HG03342 (cell line): ENCODE data around the gene CMKLR1.

ENCODE experiments used
- ATAC-seq: cut with Tn5 transposase; IDR thresholded peaks from one replicate; pipeline ENCODE4 v1.9.1; 2021; ENCODE audit warnings: mild to moderate bottlenecking, moderate library complexity; ENCODE audit not compliant: unreplicated experiment

The CMKLR1 gene

GRCh38 chr12:108338915-108339657 is at the start of gene CMKLR1:
CMKLR1 (minus strand) TSS chr12:108339311; CDS start chr12:108293591, 45,720 bp downstream.
- no peak for ATAC-seq

- ATAC-seq, result no peak
Observed at GRCh38 chr12:108387771-108388170, 48.7 kb upstream of the CMKLR1 start.

DNA sequence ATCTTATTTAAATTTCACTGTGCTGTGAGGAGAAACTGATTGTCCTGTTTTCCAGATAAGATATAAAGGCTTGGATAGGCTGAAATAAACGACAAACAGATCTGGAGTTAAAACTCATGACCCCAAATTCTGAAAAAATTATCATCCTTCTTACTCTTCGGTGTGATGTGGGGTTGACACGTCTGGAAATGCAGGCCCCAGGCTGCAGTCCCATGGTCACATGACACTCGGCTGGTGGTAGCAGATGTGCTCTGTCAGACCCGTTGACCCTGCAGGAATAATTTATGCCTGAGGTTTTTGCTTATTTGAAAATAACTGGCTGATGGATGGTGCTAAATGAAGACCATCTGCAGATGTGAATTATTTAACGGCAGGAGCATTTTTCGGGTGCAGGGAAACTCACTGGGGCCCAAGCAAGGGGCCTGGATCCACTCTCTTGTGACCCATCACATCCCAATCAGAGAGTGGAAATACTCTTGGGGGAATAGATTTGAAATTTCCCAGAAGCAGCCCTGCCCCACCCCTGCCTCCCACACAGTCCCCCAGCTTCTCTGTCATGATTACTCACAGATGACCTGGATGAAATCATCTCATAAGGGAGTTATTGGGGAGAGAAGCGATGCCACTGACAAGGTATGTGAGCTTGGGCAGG is 47.7 kb upstream of the CMKLR1 start:
- ATAC-seq, result no peak

- no peak for ATAC-seq
Observed at GRCh38 chr12:108382437-108382801, 43.3 kb upstream of the CMKLR1 start.

GRCh38 chr12:108381787-108382436 is 42.8 kb upstream of the CMKLR1 start:
- ATAC-seq, result no peak

GRCh38 chr12:108380382-108380781 is 41.3 kb upstream of the CMKLR1 start:
- no peak for ATAC-seq

DNA sequence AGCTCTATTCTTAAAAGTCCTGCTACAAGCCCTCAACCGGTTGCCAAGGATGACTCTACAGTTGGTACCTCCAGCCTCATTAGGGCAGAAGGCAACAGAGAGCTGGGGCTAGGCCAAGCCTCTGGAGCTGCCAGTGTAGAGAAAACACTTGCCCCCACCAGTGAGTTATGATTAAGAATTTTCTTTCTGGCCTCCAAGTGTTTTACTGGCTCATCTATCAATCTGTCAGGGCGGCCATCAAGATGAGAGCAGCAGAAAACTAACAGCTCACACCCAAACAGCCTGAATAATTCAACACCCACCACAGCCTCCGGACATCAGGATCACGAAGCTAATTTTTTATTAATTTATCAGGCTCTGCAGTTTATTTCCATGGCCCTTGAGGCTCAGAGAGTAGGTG is 40.7 kb upstream of the CMKLR1 start:
- ATAC-seq, result no peak

DNA sequence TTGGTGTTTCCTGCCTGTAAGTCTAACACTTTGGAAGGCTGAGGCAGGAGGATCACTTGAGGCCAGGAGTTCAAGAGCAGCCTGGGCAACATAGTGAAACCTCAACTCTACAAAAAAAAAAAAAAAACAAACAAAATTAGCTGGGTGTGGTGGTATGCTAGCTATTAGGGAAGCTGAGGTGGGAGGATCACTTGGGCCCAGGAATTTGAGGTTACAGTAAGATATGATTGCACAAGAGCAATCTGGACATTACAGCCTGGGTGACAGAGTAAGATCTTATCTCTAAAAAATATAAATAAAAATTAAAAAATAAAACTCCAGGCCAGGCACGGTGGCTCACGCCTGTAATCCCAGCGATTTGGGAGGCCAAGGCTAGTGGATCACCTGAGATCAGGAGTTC is 39.8 kb upstream of the CMKLR1 start:
- no peak for ATAC-seq

DNA sequence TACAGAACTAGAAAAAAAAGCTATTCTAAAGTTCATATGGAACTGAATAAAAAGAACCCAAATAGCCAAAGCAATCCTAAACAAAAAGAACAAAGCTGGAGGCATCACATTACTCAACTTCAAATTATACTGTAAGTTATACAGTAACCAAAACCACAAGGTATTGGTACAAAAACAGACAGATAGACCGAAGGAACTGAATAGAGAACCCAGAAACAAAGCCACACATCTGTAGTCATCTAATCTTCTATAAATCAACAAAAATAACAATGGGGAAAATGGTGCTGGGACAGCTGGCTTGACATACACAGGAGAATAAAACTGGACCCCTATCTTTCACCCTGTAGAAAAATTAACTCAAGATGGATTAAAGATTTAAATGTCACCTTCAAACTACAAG is 38.1 kb upstream of the CMKLR1 start:
- no peak for ATAC-seq

- ATAC-seq, result no peak
Observed at GRCh38 chr12:108375986-108376663, 37.0 kb upstream of the CMKLR1 start.

DNA sequence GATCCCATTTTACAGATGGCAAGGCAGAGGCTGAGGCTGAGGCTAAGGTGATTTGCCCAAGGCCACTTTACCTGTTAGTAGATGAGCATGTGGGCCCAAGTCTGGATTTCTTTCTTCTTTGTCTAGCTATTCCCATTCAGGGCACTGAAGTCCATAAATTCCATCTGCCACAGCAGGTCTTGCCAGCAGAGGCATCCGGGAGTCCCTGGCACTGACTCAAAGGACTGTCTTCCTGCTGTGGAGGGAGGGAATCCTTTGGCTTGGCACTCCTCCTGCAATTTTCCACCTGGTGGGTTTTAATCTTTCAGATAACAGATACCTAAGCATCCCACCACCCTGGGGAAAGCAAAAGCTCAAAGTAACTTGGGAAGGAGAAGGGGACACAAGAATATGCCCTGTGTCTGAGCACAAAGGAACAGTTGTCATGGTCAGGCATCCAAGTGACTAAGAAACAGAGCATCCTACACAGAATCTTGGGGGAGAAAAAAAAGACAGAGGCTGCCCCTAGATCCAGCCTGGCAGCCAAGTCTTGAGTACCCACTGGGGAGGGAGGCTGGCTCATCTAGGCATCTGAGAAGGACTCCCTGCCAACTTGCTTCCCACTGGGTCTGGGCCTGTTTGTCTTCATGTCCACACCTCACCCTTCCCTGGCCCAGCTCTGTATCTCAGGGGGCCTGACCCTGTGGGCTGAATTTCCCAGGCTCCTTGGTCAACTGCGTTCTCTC is 35.6 kb upstream of the CMKLR1 start:
- ATAC-seq, result no peak

DNA sequence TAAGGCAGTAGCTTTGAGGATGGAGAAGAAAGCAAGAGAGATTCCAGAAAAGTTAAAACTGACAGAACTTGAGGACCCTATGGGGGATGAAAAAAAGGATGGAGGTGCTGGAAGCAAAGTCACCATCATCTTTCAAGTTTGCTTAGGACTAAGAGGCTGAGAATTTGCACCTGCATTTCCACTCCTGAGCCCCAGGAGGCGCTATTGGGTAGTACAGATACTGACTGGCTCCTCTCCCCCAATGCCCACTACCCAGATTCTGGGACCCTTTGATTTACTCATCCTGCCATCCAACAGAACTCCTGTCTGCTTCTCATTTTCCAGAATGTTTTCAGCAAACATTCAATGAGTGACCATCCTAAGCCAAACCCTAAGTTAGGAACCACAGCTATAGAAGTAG is 34.0 kb upstream of the CMKLR1 start:
- ATAC-seq, result no peak

DNA sequence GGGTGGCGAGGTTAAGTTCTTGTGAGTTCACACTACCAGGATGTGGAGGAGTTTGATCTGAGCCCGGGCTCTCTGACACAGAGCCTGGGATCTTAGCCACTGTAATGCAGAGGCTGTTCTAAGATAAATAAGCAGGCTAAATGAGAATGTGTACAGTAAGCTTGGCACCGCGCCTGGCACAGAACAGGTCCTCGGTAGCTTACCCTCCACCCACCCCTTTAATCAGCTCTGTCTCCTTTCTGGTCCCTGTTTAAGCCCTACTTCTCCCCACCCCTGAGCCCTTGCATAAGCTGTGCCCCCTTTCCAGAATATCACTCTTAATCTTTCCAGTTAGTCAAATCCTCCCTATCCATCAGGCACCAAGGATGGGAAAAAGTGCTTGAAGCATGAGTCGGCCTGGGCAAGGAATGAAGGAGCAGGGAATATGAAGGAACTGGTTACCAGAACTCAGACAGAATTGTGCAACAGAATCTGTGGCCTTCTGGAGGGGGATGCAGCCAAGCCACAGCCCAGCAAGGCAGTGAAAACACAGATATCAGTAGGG is 32.8 kb upstream of the CMKLR1 start:
- ATAC-seq, result no peak

- no peak for ATAC-seq
Observed at GRCh38 chr12:108370415-108370814, 31.3 kb upstream of the CMKLR1 start.

GRCh38 chr12:108369736-108370396 is 30.8 kb upstream of the CMKLR1 start:
- no peak for ATAC-seq

GRCh38 chr12:108368089-108368488 is 29.0 kb upstream of the CMKLR1 start:
- ATAC-seq, result no peak

DNA sequence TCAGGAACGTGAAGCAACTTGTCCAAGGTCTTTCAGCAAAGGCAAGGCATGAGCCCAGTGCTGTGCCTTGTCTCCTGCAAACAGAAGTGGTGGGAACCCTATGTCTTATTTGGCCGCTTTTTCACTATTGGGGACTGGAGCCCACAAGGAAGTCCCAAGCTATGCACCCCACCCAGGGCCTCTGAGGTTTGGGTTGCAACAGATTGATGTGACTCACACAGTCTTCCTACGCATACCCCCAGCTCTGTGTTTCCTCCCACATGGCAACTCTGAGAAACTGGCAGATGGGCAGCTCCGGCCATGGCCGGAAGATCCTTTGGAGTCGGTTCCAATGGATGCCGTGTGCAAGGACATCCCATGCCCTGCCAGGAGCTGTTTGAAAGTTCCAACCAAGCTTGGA is 28.3 kb upstream of the CMKLR1 start:
- no peak for ATAC-seq

- no peak for ATAC-seq
Observed at GRCh38 chr12:108365324-108365723, 26.2 kb upstream of the CMKLR1 start.

GRCh38 chr12:108364879-108365278 is 25.8 kb upstream of the CMKLR1 start:
- ATAC-seq, result no peak

GRCh38 chr12:108363565-108363964 is 24.5 kb upstream of the CMKLR1 start:
- ATAC-seq, result no peak
